Measurements from ENCODE around the gene PSMD9.
"Not testable (repeated sequence)": the region's sequence is repeated elsewhere in the genome, so short reads cannot be mapped to it uniquely, and the experiment has no call there.

PSMD9 gene

DNA sequence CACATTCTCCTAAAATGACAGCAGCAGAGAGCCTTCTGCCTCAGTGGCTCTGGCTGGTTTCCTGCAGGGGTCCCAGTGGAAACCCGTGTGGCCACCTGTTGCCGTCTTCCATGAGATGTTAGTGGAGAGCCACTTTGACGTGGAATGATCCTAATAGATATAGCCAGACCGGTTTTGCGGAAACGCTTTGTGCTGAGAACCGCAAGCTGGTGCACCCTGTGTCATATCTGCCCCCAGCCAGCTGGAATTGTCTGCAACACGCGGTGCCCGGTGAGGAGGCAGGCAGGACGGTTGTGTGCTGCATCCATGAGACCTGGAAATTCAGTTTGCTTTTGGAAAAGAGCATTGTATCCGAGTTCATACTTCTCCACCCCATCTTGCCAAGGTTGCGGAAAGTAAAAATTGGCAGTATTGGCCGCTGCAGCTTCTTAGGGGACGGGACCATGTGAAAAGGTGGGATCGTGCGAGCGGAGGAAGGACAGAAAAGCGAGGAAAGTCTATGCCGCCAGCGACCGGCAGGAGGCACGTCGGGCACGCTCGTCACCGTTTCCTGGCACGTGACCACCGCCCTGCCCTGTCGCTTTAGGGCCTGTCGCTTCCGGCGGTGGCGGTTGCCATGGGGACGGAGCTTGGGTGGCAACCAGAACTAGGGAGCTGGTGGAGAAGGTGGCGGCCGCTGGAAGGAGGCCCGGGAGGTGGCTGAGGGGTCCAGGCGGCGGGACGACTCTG lies 29.5 kb downstream of the PSMD9 start, which contains the start of gene CFAP251:
CFAP251 (plus strand) TSS at position 643 of the 729 bp plus-strand sequence. CDS start 2,714 bp downstream, outside the sequence.
- DNase-seq = peak in 55 of 56 donors; percentile 29 to 97 (median 86)

GRCh38 chr12:121918679-121919038 lies 30.1 kb downstream of the PSMD9 start:
- DNase-seq = peak in 4 of 56 donors; percentile 22 to 39 (median 34)

DNA sequence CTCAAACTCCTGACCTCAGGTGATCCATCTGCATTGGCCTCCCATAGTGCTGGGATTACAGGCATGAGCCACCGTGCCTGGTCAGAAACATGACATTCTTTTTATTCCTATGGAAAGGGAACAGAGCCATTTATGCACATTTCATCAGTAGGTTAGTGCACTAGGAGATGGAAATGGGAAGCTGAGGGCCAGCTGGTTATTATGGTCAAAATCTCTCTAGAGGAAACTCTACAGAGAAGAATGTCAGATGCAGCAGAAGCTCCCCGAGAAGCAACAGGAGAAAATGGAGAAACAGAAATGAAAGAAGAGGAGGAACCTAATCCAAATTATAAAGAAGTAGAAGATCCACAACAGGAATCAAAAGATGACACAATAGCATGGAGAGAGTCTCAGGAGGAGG lies 32.5 kb downstream of the PSMD9 start:
- no peak for DNase-seq

GRCh38 chr12:121925358-121925695 lies 36.7 kb downstream of the PSMD9 start:
- no peak for DNase-seq

DNA sequence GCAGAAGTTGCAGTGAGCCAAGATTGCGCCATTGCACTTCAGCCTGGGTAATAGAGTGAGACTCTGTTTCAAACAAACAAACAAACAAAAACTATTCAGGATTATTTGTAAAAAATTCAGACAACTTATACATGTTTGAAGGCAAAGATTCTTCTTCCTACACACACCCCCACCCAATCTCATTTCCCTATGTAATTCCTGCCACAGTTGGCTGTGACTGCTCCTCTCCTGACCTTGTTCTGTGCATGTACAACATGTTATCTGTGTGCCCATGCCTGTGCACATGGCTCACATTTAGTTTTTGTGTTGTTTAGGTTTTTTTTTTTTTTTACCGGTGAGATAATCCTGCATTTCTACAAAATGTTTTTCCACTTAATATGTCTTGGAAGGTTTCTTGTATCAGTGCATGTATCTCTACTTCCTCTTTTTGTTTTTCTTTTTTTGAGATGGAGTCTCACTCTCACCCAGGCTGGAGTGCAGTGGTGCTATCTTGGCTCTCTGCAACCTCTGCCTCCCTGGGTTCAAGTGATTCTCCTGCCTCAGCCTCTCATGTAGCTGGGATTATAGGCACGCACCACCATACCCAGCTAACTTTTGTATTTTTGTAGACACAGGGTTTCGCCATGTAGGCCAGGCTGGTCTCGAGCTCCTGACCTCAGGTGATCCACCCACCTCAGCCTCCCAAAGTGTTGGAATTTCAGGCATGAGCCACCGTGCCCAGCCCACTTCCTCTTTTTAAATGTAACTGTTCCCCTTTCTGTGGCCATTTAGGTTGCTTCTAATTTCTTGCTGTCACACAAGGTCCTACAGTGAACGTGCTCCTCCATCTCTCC lies 38.5 kb downstream of the PSMD9 start:
- DNase-seq = no peak

GRCh38 chr12:121927813-121928212 lies 39.2 kb downstream of the PSMD9 start:
- DNase-seq = no peak

GRCh38 chr12:121929545-121929944 lies 41.0 kb downstream of the PSMD9 start:
- DNase-seq = not testable (repeated sequence)

DNA sequence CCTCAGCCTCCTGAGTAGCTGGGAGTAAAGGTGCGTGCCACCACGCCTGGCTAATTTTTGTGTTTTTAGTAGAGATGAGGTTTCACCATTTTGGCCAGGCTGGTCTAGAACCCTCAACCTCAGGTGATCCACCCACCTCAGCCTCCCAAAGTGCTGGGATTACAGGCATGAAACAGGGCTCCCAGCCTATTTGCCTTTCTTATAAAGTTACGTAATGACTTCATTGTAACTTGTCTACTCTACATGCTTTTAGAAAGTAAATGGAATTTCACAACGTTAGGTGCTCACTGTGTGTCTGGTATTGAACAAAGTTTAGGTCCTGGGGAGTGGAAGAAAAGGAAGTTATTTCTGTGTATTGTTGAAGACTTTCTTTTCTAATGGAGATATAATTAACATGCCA lies 42.3 kb downstream of the PSMD9 start:
- no peak for DNase-seq

- no peak for DNase-seq
Observed at GRCh38 chr12:121932176-121932536, 43.6 kb downstream of the PSMD9 start.

DNA sequence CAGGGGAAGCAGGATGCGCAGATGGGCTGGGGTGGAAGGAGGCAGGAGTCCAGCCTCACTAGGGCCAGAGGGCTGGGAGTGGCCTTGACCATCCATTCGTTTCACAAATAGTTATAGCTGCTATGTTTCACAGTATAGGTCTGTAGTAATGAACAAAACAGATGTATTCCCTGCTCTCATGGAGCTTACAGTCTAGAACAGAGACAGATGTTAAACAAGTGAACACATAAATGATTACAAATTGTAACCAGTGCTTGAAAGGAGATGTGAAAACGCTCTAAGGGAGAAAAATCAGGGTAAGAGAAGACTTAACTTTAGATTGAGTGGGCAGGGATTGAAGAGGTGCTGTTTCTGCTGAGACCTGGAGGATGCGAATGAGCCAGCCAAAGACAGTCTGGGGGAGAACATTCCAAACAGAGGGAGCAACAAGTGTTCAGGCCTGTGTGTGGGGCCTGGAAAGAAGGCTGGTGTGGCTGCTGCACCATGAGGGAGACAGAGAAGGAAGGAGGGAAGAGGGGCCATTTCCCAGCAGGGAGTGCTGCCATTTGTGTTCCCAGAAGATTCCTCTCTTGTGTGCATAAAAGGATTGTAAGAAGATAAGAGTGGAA lies 44.4 kb downstream of the PSMD9 start:
- DNase-seq = no peak

GRCh38 chr12:121933522-121934308 lies 45.1 kb downstream of the PSMD9 start:
- DNase-seq = no peak

GRCh38 chr12:121934309-121934664 lies 45.7 kb downstream of the PSMD9 start:
- no peak for DNase-seq

- DNase-seq = no peak
Observed at GRCh38 chr12:121937654-121938053, 49.1 kb downstream of the PSMD9 start.

DNA sequence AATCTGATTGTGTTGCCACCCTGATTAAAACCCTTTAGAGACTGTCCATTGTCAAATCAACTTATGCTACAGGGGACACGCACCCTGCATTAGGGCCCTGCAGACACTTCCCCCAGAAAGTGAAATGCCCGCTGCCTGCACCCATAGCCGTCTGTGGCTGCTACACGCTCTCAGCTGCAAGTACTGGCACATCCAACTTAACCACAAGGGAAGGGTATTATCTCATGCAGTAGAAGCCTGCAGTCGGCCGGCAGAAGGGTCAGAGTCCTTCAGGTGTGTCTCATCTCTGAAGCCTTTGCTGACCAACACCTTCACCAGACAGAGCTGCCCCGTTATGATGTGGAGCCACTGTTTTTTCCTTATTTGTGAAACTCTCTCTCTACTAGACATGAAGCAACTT lies 50.6 kb downstream of the PSMD9 start:
- DNase-seq = no peak

DNA sequence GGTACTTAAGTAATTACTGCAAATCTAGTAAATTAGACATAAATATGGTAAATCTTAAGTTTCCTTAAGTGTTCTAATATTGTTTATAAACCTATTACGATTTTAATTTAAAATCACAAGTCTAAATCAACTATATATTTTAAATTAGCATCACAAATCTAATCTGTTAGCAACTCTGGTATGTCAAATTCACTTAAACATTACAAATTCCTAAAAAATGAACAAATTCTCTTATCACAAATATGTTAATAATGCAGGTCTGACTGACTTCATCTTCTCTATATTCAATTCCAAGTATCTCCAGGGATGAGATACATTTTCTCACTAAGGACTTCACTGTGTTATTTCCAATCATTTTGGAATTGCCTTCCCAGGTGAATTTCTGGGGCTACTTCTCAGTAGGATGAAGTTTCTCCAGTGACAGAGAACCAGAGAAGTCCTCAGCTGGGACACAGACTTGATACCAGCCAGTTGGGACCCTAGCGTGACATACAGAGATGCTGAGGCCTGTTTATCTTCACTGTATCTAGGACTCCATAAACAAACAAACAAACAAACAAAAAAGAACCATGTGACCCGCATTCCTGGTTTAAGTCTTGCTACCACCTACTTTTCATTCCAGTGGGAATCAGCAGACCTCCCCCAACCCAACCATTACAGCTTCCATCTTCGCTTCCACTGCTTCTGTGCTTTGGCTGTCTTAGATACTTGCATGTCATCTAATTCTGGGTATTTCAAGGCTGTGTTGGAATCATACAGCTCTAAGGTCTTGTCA lies 51.6 kb downstream of the PSMD9 start:
- no peak for DNase-seq

DNA sequence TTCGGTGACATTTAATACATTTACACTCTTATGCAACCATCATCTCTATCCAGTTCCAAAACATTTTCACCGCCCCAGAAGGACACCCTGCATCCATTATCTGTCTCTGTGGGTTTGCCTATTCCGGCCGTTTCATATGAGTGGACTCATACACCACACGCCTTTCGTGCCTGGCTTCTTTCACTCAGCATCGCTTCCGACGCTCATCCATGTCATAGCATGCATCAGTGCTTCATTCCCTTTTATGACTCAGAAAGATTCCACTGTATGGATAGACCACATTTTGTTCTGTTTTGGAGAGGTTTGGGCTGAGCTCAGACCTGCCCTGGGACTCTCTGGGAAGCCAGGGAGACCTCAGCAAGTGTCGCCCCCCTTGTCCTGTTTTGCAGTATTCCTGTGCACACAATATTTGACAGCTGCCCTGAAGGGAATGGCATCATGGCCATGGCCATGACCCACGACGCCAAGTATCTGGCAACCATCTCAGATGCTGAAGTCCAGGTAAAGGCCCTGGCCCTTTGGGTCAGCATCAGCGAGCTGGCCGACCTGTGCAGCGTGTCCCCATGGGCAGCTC lies 53.6 kb downstream of the PSMD9 start:
- DNase-seq = no peak

- DNase-seq = no peak
Observed at GRCh38 chr12:121943926-121944325, 55.3 kb downstream of the PSMD9 start.

DNA sequence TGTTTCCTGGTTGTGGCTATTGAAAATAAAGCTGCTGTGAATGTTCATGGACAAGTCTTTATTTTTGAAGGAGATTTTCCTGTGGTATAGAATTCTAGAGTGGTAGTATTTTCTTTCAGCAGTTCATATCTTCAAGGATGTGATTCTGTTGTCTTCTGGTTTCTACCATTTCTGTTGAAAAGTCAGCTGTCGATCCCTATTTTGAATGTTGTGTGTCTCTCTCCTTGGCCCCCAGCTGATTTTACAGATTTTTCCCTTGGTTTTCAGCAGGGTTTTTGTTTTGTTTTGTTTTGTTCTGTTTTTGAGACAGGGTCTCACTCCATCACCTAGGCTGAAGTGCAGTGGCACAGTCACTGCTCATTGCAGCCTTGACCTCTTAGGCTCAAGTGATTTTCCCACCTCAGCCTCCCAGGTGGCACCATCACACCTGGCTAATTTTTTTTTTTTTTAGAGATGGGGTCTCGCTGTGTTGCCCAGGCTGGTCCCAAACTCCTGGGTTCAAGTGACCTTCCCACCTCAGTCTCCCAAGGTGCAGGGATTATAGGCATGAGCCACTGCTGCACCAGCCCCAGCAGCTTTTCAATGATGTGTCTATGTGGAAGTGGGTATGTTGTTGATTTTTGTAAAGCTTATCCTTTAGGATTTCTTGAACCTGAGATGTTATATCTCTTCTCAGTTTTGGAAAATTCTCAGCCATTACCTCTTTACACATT lies 57.9 kb downstream of the PSMD9 start:
- no peak for DNase-seq

DNA sequence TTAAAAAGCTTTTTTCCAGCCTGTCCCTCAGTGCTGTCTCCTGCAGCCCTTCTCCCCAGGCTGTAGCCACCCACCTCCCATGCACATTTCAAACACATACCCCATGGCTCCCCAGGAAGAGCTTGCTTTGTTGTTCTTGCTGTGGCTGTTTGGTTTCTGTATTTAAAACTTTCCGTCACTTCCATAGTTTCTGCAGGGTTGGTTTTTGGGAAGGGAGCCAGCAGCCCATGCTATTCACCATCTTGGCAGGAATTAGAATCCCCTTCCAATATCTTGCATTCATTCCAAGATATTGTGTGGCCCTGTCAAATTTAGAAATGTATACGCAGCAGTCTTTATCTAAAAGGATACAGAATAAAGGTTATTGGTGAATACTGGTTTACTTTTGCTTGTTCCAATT lies 59.4 kb downstream of the PSMD9 start:
- no peak for DNase-seq
